Left lung (tissue), 10 donors: ENCODE data around the gene STX1A. TPM values are rescaled to one million over a fixed set of nuclear protein-coding genes. Genes with fewer than 3 reads are reported as not detected.

Experiments
- ATAC-seq: fragments of 200-7000 bp; cut with Tn5 transposase; one replicate; pipeline ENCODE4 v1.9.1; 2020; ENCODE audit warnings: moderate library complexity
- DNase-seq, 4 donors: peaks; one replicate each; pipeline ENCODE4 v3.0.0-alpha.2; 2013 to 2020
- H3K27ac ChIP-seq, 2 donors: fragments of 200-600 bp; sonication (generic) in 1 of 2; one replicate each; pipeline versions ENCODE4 v1.5.0 to v1.8.0; 2020 to 2021
- H3K27me3 ChIP-seq, 2 donors: fragments of 200-600 bp; sonication (generic) in 1 of 2; one replicate each; pipeline versions ENCODE4 v1.5.0 to v1.8.0; 2020 to 2021
- H3K36me3 ChIP-seq, 2 donors: fragments of 200-600 bp; sonication (generic) in 1 of 2; one replicate each; pipeline versions ENCODE4 v1.5.0 to v1.8.0; 2020 to 2021
- H3K4me1 ChIP-seq, 2 donors: fragments of 200-600 bp; one replicate each; pipeline ENCODE4 v1.8.0; 2021
- H3K4me3 ChIP-seq, 2 donors: fragments of 200-600 bp; sonication (generic) in 1 of 2; one replicate each; pipeline versions ENCODE4 v1.5.0 to v1.8.0; 2020 to 2021; ENCODE audit warnings: mild to moderate bottlenecking in 1 of 2
- H3K9me3 ChIP-seq, 2 donors: fragments of 200-600 bp; sonication (generic) in 1 of 2; one replicate each; pipeline versions ENCODE4 v1.5.0 to v1.8.0; 2020 to 2021
- CTCF ChIP-seq, 2 donors: fragments of 200-600 bp; sonication (generic) in 1 of 2; IDR thresholded peaks; one replicate each; pipeline versions ENCODE4 v1.5.0 to v1.8.0; 2021; ENCODE audit warnings: antibody characterized with exemption in 2 of 2
- intact Hi-C, 2 donors: fragments of 100-400 bp; cut with DNase I; formaldehyde crosslinking; loops; one replicate each; pipeline versions ENCODE4 v1.11.2 to v1.14.2; 2022
- polyA plus RNA-seq, 6 donors: library from polyadenylated mRNA; unstranded; fragments of 120-200 nt; gene quantifications; one replicate each; pipeline ENCODE4 v1.2.1, GENCODE V29; 2013; ENCODE audit not compliant: insufficient read length in 6 of 6
- total RNA-seq, 2 donors: library from RNA; stranded (reverse); fragmentation: NEBNext Ultra II Directional; extraction: Animal tissue kit (Norgen Biotek cat#: 25700); gene quantifications; one replicate each; pipeline ENCODE4 v1.2.1, GENCODE V29; 2021
- donor health status: DM: no; HTN: yes; CAD: no.
- donor health status: DM: no; HTN: no; CAD: no.

STX1A gene
- total and polyA plus RNA-seq, 8 donors = 5.4 to 11.5 (median 10.0) TPM

- Histone ChIP-seq H3K27me3 (peaks cover 0 to 21% of the 10 kb centered on the region in 2 donors), H3K4me1 (peaks cover 2 to 9% of the 10 kb centered on the region in 2 donors), H3K4me3 (no peak overlapping the region), H3K27ac (no peak overlapping the region), H3K9me3 (no peaks in the 10 kb centered on the region), H3K36me3 (peaks cover 0 to 77% of the 10 kb centered on the region in 2 donors)
- ATAC-seq (no peak), DNase-seq (no peak)
- no peak for TF ChIP-seq CTCF (IDR thresholded peaks at IDR 0.05)
- intact Hi-C loops = no loop called here
Measured at GRCh38 chr7:73700069-73700423, 19.4 kb downstream of the STX1A start.

GRCh38 chr7:73699370-73700068 is 19.9 kb downstream of the STX1A start:
- no peak for DNase-seq
- peaks cover 0 to 82% of the 10 kb centered on the region in 2 donors for H3K36me3 ChIP-seq

DNA sequence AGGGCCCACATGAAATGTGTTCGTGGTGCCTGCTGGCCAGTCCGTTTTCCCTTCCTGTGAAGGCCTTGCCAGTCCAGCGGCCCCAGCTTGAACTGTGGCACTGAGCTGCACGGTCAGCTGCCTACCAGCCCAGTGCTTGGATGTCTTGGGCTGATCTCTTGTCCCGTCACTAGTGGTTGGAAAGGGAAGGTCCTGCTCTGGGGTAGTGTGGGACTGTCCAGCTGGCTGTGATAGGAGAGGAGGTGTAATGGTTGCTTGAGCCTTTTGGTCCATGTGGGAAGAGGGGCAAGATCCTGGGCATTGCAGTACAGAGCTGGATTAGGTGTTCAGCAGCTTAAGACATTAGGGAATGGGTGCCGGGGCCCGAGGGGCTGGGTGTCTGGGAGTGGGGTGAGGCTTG is 21.1 kb downstream of the STX1A start:
- intact Hi-C loops = no loop called here
- no peak for DNase-seq
- no peak for ATAC-seq
- Histone ChIP-seq H3K4me1 (no peaks in the 10 kb centered on the region), H3K36me3 (peaks cover 0 to 93% of the 10 kb centered on the region in 2 donors), H3K27me3 (peaks cover 0 to 7% of the 10 kb centered on the region in 2 donors), H3K27ac (no peak overlapping the region), H3K4me3 (no peak overlapping the region), H3K9me3 (no peaks in the 10 kb centered on the region)
- TF ChIP-seq CTCF (IDR thresholded peaks at IDR 0.05) = no peak

More at GRCh38 chr7:73699370-73700068, 19.9 kb downstream of the STX1A start:
- Histone ChIP-seq H3K27me3 (peaks cover 0 to 18% of the 10 kb centered on the region in 2 donors), H3K9me3 (no peaks in the 10 kb centered on the region), H3K4me3 (no peak overlapping the region), H3K27ac (no peak overlapping the region), H3K4me1 (peaks cover 2 to 7% of the 10 kb centered on the region in 2 donors)
- no peak for TF ChIP-seq CTCF (IDR thresholded peaks at IDR 0.05)
- intact Hi-C loops = no loop called here
- ATAC-seq = no peak

DNA sequence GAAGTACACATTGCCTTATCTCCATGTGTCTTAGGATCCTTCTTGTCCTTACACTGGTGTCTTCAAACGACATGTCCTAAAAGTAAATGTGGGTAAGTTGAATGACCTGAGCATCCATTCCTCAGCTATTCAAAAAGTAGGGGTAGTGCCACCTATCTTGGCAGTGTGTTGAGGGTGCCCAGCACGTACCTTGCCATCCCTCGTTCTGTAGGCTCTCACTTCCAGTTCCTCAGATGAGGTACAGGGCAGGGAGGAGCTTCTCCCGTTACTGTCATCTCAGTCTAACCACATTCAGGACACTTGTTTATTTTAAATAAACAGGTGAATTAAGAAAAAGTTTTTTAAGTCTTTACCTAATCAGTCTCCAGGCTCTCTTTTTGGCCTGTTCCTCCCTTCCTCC is 23.1 kb downstream of the STX1A start:
- no peak for DNase-seq
- H3K27ac ChIP-seq = no peak overlapping the region
- H3K9me3 ChIP-seq = no peaks in the 10 kb centered on the region
- H3K36me3 ChIP-seq = peaks cover 0 to 98% of the 10 kb centered on the region in 2 donors
- H3K27me3 ChIP-seq = no peaks in the 10 kb centered on the region
- H3K4me1 ChIP-seq = no peaks in the 10 kb centered on the region
- TF ChIP-seq CTCF (IDR thresholded peaks at IDR 0.05) = no peak
- no peak for ATAC-seq
- intact Hi-C loops = no loop called here
- H3K4me3 ChIP-seq = no peak overlapping the region

DNA sequence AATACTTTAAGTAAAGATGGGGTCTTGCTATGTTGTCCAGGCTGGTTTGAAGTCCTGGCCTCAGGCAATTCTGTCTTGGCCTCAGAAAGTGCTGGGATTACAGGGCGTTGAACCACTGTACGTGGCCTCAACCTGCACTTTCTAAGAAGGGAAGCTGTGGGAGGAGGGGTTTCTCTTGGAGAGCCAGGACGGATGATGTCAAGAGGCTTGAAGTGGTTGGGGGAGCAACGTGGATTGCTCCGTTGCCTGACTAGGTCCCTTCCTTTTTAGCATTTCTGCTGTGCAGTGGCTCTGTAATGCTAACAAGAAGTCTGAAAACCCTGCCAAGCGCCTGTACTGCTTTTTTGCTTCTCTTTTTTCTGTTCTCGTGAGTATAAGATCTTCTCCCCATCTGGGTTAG is 28.8 kb downstream of the STX1A start:
- no peaks in the 10 kb centered on the region for H3K27me3 ChIP-seq
- ATAC-seq (no peak), DNase-seq (peak in 1 of 4 donors; percentile 55)
- no peak overlapping the region for H3K4me3 ChIP-seq
- H3K9me3 ChIP-seq = no peaks in the 10 kb centered on the region
- intact Hi-C loops = no loop called here
- no peak for TF ChIP-seq CTCF (IDR thresholded peaks at IDR 0.05)
- H3K27ac ChIP-seq = no peak overlapping the region
- no peaks in the 10 kb centered on the region for H3K4me1 ChIP-seq
- peaks cover 0 to 91% of the 10 kb centered on the region in 2 donors for H3K36me3 ChIP-seq
